Measurements from ENCODE around the gene SERPINB6.
"Not testable (repeated sequence)": the region's sequence is repeated elsewhere in the genome, so short reads cannot be mapped to it uniquely, and the experiment has no call there.

SERPINB6 gene

GRCh38 chr6:2999618-3000557, 28.5 kb upstream of the SERPINB6 start, which contains the start of gene NQO2:
Gene NQO2 (plus strand): TSS chr6:2999894. CDS start chr6:3006553, 6,659 bp downstream.
- Histone ChIP-seq H3K9me3 (ENCODE audit: control insufficient read depth, insufficient read depth, low read length) (no peaks in the 10 kb centered on the region), H3F3A (ENCODE audit: control insufficient read depth, insufficient read depth) (peaks cover 8% of the 10 kb centered on the region), H4K20me1 (ENCODE audit: control insufficient read depth, insufficient read depth, low read depth, low read length) (no peaks in the 10 kb centered on the region), H3K4me3 (ENCODE audit: low read length) (peak within 1 kb of the TSS; percentile 95), H3K27me3 (ENCODE audit: control insufficient read depth, low read length) (no peaks in the 10 kb centered on the region), H3K4me1 (ENCODE audit: control insufficient read depth, low read length) (peaks cover 45% of the 10 kb centered on the region), H3K27ac (ENCODE audit: low read depth, low read length) (no peak within 1 kb of the TSS), H3K79me2 (ENCODE audit: control insufficient read depth, low read length) (peaks cover 5% of the 10 kb centered on the region), H3K36me3 (ENCODE audit: control insufficient read depth, low read length) (peaks cover 4% of the 10 kb centered on the region; the same call in 1 of the 2 replicates), H3K9me2 (replicated peaks; ENCODE audit: control insufficient read depth, low read length) (no peaks in the 10 kb centered on the region), H3K4me2 (ENCODE audit: low read length) (peak within 1 kb of the TSS; percentile 97)
- TF ChIP-seq, protein P1, sequence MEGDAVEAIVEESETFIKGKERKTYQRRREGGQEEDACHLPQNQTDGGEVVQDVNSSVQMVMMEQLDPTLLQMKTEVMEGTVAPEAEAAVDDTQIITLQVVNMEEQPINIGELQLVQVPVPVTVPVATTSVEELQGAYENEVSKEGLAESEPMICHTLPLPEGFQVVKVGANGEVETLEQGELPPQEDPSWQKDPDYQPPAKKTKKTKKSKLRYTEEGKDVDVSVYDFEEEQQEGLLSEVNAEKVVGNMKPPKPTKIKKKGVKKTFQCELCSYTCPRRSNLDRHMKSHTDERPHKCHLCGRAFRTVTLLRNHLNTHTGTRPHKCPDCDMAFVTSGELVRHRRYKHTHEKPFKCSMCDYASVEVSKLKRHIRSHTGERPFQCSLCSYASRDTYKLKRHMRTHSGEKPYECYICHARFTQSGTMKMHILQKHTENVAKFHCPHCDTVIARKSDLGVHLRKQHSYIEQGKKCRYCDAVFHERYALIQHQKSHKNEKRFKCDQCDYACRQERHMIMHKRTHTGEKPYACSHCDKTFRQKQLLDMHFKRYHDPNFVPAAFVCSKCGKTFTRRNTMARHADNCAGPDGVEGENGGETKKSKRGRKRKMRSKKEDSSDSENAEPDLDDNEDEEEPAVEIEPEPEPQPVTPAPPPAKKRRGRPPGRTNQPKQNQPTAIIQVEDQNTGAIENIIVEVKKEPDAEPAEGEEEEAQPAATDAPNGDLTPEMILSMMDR (IDR thresholded peaks at IDR 0.05; ENCODE audit: low read depth, low read length, poor library complexity, severe bottlenecking): no peak
- TF ChIP-seq EZH2phosphoT487 (IDR thresholded peaks at IDR 0.05; ENCODE audit: borderline replicate concordance, low read length): no peak

DNA sequence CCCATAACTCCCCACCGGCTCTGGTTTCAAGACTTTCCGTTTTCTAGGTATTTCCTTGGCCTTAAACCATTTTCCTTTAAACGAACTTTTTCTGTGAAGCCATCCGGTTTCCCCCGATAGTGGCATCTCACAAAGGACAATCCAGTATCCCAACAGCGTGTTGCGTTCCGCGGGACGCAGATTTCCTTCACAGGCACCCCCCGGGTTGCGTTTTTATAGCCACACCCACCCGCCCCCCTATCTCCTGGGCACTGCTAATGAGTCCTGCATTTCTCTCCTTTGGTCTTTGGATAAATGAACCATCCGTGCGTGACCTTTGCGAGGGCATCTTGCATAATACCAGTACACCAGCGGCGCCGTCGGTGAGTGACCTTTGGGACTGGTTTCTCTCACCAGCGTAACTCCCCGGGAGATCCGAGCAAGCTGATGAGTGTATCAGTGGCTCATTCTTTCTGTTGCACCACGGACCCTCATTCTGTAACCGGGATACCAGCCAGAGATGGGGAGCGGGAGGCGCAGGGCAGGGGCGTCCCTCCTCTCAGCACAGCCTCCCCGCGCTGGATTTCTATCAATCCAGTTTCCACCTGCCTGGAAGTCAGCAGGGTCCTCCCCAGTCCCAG, 27.7 kb upstream of the SERPINB6 start:
- peaks cover 45% of the 10 kb centered on the region for H3K4me1 ChIP-seq (ENCODE audit: control insufficient read depth, low read length)
- H3F3A ChIP-seq (ENCODE audit: control insufficient read depth, insufficient read depth): peaks cover 8% of the 10 kb centered on the region
- H4K20me1 ChIP-seq (ENCODE audit: control insufficient read depth, insufficient read depth, low read depth, low read length): no peaks in the 10 kb centered on the region
- no peaks in the 10 kb centered on the region for H3K9me3 ChIP-seq (ENCODE audit: control insufficient read depth, insufficient read depth, low read length)
- H3K79me2 ChIP-seq (ENCODE audit: control insufficient read depth, low read length): peaks cover 5% of the 10 kb centered on the region
- H3K27me3 ChIP-seq (ENCODE audit: control insufficient read depth, low read length): no peaks in the 10 kb centered on the region
- no peak overlapping the region for H3K27ac ChIP-seq (ENCODE audit: low read depth, low read length)
- H3K36me3 ChIP-seq (ENCODE audit: control insufficient read depth, low read length): no peaks in the 10 kb centered on the region
- H3K4me2 ChIP-seq (ENCODE audit: low read length): peak overlapping the region; percentile 97
- TF ChIP-seq, protein P1 (IDR thresholded peaks at IDR 0.05; ENCODE audit: low read depth, low read length, poor library complexity, severe bottlenecking): peak; percentile 8
- TF ChIP-seq EZH2phosphoT487 (IDR thresholded peaks at IDR 0.05; ENCODE audit: borderline replicate concordance, low read length): no peak
- peak overlapping the region; percentile 90 for H3K4me3 ChIP-seq (ENCODE audit: low read length)
- H3K9me2 ChIP-seq (replicated peaks; ENCODE audit: control insufficient read depth, low read length): no peaks in the 10 kb centered on the region

DNA sequence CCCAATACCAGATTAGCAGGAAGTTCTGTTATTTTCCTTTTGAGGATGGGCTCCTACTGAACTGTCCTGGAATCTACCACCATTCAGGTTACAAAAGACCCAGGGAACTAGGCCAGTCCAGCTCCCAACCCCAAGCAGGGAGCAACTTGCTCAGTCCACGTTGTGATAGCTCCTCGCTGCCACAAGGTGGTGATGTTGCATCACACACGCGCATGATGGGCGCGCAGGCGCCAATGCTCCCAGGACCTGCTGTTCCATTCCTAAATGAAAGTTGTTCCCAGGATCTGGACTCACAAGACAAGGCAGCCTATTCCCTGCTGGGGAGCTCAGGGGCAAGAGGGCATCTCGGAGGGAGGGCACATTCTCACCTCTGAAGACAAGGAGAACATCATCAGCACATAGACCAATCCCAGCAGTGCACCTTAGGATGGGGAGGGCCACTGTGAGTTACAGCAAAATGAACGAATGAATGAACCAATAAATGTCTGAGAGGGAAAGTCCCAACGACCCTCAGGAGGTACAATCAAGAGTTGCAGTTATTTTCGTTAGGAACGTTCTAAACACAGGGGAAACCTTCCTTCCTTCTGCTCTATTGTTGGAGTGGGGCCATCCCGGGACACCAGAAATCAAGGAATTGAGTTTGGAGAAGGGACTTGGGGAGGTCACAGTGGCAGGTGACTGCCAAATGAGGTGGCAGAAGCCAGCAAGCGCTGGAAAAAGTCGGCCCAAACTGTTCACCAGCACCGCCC, 27.1 kb upstream of the SERPINB6 start:
- H3K27ac ChIP-seq (ENCODE audit: low read depth, low read length); H3K79me2 ChIP-seq (ENCODE audit: control insufficient read depth, low read length); H4K20me1 ChIP-seq (ENCODE audit: control insufficient read depth, insufficient read depth, low read depth, low read length); H3K27me3 ChIP-seq (ENCODE audit: control insufficient read depth, low read length); H3K9me2 ChIP-seq (replicated peaks; ENCODE audit: control insufficient read depth, low read length); H3K9me3 ChIP-seq (ENCODE audit: control insufficient read depth, insufficient read depth, low read length); H3F3A ChIP-seq (ENCODE audit: control insufficient read depth, insufficient read depth); H3K36me3 ChIP-seq (ENCODE audit: control insufficient read depth, low read length): not testable (repeated sequence)
- H3K4me3 ChIP-seq (ENCODE audit: low read length): peak overlapping the region; percentile 90
- peak overlapping the region; percentile 97 for H3K4me2 ChIP-seq (ENCODE audit: low read length)
- TF ChIP-seq, protein P1 (IDR thresholded peaks at IDR 0.05; ENCODE audit: low read depth, low read length, poor library complexity, severe bottlenecking): peak; percentile 58
- peaks cover 45% of the 10 kb centered on the region for H3K4me1 ChIP-seq (ENCODE audit: control insufficient read depth, low read length)
